ENCODE measurements around the gene PIM2.

The PIM2 gene

DNA sequence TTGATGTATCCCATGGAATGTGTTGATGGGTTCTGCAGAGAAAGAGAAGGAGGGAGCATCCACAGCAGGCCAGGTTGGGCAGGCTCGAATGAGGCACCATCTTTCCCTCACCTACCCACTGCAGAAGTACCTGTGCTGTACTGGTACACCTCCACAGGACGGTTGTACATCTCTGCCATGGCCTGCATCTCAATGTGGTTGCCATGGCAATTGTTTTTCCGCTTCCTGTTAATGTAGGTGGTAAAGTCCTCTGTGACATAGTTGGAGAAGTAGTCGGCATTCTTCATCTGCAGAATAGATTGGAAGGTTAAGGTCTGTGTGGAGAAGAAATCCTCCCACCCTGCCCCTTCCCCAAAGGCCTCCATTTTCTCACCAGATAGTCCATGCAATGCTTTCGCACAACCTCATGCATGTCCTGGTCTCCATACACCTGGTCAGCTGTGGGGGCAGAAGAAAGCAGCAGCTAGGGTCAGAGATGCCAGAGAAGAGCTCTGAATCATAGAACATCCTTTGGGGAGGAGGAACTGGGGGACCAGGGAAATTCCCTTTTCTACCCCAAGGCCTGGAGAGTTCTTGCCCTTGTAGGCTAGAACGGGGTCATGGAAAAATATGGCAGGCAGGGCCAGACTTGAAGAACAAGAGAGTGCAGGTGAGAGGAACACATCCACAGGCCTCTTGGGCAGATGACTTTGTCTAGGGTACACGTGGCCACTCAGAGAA lies 15.9 kb upstream of the PIM2 start:
- DNase-seq, result no peak

DNA sequence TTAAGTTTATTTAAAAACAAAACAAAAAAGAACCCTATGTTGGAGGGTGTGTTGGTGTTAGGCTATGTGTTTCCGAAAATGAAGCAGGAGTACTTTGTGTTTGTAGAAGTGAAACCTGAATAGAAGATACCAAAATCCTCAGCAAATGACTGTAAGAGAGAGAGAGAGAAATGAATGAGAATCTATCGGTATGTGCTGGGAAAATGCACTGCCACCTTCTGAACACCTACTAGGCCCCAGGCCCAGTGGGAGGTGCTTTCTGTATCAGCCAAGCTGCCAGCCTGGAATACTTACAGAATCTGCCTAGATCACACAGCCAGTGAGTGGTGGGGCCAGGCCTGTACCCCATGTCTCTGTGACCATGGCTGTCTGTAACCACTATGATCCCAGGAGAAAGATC lies 14.9 kb upstream of the PIM2 start:
- DNase-seq, result no peak

- DNase-seq, result no peak
Observed at GRCh38 chrX:48927736-48928382, 9.0 kb upstream of the PIM2 start.

DNA sequence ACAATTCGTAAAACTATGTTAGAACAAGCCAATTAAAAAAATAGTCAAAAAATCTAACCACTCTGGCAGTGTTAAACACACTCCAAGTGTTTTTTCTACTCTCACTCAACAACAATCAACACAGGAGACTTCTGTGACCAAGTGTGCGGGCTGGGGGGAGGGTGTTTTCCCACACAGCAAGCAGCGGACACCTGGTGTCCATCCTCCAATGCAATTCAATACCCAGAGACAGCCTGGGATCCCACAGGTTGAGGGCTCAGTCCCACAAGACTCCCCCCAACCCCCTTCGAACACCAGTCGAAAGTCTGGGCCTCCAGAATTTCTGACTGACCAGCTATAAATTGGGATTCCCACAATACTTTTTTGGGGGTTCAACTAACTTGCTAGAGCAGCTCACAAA lies 8.3 kb upstream of the PIM2 start:
- no peak for DNase-seq

GRCh38 chrX:48924270-48924669 lies 5.4 kb upstream of the PIM2 start:
- DNase-seq, result no peak

DNA sequence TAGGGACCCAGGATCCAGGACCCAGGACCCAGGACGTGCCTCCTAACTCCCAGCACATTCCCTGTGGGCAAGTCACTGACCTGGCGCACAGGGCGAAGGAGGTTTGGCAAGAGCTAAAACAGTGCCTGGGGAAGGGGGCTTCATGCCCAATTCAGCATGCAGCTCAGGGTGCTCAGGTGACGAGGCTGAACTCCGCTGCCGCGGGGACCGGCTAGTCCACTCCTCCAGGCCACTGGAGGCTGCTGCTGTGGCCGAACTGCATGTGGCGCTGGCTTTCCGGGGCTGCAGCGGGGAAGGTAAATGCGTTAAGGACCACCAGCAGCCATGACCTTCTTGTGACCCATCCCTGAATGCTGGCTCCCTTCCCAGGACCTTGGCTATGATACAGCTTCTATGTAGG lies 4.9 kb upstream of the PIM2 start:
- no peak for DNase-seq

DNA sequence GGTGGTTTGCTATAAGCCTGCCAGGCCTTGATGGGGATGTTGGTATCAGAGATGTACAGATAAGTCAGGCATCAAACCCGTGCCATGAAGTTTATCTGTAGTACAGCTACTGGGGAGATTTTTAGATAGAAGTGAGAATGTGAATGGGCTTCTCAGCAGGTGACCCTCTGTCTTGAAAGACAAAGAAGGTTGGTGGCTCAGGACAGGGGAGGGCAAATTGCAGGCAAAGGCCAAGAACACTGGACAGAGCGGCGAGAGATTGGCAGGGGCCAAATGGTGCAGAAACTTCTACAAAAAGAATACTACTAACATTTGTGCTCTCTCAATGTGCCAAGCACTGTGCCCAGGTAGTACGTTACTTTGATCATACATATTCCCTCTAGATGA lies 1.9 kb upstream of the PIM2 start:
- no peak for DNase-seq

- DNase-seq, result no peak
Observed at GRCh38 chrX:48919947-48920717, 1.3 kb upstream of the PIM2 start.

DNA sequence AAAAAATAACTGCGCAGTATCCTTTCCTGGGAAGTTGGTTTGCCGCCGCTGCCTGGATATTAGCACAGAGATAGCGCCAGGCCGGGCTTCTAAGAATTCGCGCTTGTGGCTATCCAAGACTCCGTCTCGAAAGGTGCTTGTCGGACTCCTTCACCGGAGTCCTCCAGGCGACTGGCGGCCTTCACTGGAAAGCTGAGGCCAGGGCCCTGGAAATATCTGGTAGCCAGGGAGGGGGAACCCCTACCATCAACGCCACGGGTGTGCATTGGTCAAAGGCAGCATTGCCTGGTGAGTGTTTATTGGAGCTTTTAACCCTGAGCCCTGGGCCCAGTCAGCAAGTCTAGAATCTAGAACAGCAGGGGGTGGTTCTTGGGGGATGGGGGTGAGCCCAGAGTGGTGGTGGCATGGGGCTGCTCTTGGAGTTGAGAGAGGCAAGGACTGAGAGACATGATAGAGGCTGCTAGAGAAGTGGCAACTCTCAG lies 577 bp upstream of the PIM2 start:
- DNase-seq, result no peak

GRCh38 chrX:48918301-48918642 lies 552 bp downstream of the PIM2 start:
- DNase-seq, result no peak

DNA sequence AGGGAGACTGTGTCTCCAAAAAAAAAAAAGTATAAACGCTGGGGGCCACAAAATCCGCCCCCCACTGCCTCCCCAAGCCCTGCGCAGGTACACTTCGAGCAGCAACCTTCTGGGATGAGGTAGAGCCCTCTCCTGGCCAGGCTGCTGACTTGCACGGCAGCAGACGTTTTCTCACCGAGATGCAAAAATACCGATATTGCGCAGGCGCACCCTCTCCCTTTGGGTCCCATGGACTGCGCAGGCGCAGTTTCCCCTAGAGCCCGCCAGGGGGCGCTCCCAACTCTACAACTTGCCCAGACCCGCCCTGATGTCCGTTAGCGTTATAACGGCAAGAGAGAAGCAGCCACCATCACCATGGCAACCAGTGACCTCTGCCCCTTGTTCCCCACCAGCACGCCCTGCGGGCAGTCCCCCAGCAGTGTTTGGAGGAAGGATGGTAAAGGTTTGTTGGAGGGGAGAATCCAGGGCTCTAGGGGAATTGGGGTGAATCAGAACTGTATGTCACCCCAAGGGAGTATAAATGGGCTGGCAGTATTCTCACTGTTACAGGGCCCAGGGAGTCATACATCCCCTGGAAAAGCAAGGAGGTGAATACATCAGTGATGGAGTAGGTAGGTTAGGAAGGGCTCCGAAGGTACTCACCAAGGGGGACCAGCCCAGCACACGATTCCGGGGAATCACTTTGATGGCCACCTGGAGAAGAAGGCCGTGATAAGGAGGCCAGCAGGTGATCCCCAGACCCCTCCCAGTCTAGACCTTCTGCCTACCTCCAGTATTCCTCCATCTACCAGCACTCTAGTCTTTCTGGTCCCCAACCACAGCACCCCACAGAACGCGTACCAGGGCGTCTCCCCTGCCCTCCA lies 1.5 kb downstream of the PIM2 start:
- peak; percentile 60 for DNase-seq

DNA sequence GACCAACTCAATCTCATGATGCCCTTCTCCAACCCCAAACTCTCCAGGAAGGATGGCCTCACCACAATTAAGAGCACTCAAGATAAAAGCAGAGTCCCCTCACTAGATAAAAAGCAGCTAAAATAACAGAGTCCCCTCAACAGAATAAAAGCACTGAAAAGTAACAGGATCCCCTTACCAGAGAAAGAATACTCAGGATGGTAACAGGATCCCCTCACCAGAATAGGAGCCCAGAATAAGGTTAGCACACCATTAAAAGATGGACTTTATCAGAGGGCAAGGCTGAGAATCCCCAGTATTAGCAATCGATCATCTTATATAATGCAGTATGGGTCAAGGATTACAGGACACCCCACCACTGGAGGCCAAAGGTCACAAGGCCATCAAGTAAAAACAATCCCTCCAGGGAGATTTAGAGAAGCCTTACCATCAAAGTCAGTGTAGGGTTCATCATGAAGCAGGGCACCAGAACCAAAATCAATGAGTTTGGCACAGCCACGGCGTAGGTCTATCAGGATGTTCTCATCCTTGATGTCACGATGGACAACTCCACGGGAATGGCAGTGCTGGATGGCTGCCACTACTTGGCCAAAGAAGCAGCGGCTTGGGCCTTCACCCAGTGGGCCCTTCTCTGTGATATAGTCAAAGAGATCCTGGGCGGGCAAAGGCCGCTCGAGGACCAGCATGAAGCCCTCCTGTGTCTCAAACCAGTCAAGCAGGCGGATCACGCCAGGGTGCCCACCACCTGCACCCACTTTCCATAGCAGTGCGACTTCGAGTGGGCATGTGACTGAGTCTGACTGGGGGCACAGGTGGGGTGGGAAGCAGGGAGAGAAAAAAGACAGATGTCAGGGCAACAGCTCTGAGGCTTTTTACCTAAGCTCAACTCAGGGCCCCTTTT lies 4.0 kb downstream of the PIM2 start:
- no peak for DNase-seq

GRCh38 chrX:48913605-48914366 lies 5.0 kb downstream of the PIM2 start:
- no peak for DNase-seq

DNA sequence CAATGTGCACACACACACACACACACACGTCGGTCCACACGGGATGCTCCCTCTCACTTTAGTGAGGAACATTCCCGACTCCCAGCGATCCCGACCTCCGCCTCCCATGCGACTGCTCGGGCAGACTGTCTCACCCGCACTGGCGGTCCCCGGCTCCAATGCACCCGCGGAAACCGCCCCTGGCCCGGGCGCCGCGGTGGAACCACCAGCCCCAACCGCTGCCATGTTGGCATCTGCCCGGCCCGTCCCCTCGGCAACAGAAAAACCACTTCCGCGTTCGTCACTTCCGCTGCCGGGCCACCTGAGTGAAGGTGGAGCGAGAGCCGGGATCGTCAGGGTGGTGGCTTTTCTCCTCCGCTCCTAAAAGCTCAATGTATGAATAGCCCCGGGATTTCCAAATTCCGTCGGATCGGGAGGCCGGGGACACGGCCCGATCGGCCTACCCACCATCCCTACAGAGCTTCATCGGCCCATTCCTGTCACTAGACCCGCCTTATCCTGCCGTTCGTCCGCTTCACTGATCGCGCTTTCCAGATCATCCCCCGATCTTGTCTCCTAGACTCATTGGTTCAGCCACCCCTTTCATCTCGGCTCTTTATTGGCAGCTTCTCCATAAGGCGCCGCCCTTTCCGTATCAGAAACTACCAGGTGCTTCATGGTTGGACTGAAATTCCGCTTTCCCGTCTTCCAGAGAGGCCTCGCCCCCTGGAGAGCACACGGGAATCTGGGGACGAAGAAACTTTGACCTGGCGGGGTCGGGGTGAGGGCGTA lies 7.2 kb downstream of the PIM2 start, which contains the start of gene SLC35A2:
Gene SLC35A2 (minus strand): TSS at position 235 of the 771 bp plus-strand sequence. CDS start 10 bp downstream, at position 225.
- peak; percentile 51 for DNase-seq

GRCh38 chrX:48910926-48911411 lies 7.9 kb downstream of the PIM2 start:
- DNase-seq, result no peak

DNA sequence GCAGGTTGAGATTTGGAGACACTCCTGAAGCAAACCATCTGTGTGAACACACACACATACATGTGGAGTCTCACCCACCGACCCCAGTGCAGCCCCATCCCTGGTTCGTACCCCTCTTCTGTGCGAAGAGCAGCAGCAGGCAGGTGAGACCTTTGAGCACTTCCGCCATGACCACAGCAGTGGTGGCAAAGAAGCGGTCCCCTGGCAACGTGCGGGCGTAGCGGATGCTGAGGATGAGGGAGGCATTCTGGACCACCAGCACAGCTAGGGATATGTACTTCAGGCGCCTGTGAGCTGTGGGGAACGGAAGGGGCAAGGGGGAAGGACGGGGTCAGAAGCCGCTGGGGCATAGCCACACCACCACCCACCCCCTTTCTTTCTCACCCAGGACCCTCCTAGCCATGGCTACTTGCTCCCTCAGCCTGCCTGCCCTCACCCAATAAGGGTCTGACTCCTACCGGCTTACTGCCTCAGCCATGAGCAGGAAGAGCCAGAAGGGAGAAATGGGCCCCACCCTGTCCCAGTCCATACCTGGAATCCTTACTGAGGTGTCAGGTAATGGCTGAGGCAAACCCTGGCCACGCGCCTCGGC lies 9.0 kb downstream of the PIM2 start:
- DNase-seq, result no peak

GRCh38 chrX:48908600-48908999 lies 10.2 kb downstream of the PIM2 start:
- no peak for DNase-seq

DNA sequence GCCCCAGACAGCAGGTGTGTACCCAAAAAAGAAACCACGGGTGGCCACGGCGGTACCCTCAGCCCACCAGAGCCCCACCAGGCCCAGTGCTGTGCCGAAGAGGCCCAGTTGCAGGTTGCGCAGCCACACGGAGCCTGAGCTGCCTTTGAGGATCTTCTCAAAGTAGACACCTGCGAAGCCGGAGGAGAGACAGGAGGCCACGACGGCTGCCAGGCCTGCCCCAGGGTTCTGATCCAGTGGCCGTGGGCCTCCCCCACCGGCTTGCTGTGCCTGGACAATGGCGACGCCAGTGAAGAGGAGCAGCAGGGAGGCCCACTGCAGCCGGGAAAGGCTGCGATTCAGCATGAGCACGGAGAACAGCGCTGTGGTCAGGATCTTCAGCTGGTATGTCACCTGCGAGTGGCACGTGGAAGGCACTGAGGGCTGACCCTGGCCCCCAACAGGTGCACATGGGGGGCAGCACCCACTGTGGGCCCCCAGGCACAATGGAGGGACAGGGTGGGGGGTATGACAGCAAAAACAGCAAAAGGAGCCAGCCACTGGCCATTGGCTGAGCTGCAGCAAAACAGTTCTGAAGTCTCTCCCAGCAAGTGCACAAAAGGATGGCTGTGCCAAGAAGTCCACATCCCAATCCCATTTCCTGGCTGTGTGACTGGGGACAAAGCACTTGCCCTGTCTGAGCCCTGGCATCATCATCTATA lies 13.6 kb downstream of the PIM2 start:
- no peak for DNase-seq

DNA sequence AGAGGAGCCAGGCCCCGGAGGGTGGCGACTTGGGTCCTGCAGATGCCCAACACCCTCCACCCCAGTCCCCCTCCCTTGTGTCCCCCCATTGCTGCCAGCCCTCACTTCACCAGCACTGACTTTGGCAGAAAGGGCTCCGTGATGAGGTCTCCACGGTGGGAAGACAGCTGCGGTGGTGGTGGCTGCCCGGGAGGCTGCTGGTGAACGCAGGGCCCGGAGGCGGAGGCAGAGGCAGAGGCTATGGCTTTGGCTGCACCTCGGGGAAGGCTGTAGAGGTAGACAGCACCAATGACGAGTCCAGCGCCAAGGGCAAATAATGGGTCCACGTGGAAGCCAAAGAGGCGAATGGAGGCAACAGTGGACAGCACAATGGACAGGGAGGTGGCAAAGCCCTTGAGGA lies 14.2 kb downstream of the PIM2 start:
- no peak for DNase-seq

All from KG1 (cell line).